Esophagus squamous epithelium (tissue), 4 donors: Measurements from ENCODE around the gene SH3RF1.

ENCODE experiments used
- CTCF ChIP-seq, 6 experiments: fragments of 450-650 bp in 4 of 6; fragments of 200-600 bp in 2 of 6; sonication (generic) in 2 of 6; IDR thresholded peaks; one replicate each; pipeline ENCODE4 v1.5.1; 2016 to 2019; ENCODE audit warnings: antibody characterized with exemption in 6 of 6, mild to moderate bottlenecking in 4 of 6, moderate library complexity in 4 of 6
- POLR2A ChIP-seq, 4 donors: fragments of 450-650 bp; IDR thresholded peaks; one replicate each; pipeline ENCODE4 v1.6.1; 2017; ENCODE audit warnings: antibody characterized with exemption in 4 of 4, mild to moderate bottlenecking in 4 of 4, moderate library complexity in 3 of 4

DNA sequence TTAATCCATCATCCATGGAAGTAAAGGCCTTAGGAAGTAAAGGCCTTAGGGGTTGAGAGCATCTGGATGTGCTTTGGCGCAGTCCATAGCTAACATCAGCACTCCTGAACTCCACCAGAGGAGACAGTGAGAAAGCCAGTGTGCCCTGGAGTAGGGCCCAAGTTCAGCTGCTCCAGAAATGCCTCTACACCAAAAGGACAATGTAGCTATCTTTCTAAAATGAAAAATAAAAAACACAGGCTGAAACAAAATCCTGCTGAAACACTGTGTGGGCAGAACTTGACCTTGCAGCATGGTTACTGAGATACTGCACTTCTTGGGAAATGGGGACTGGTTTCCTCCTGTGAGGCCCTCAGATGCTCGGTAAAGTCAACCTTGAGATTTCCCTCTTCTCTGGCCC lies 29.3 kb downstream of the SH3RF1 start:
- TF ChIP-seq CTCF (IDR thresholded peaks at IDR 0.05): no peak
- no peak for TF ChIP-seq POLR2A (IDR thresholded peaks at IDR 0.05)
